OCI-LY7 (cell line): ENCODE data around the gene BECN2. TPM values are rescaled to one million over a fixed set of nuclear protein-coding genes. Genes with fewer than 3 reads are reported as not detected.

Experiments used
- BruUV-seq: library from RNA; stranded (reverse); fragments of 400-500 nt; replicated peaks from 2 replicates; lab custom pipeline; 2021; lab: Mats Ljungman, UMichigan
- CTCF ChIA-PET: fragments of 300-600 bp; sonication (Branson Sonifier 250); formaldehyde crosslinking; loops from one replicate; lab custom pipeline; 2022; ENCODE audit warnings: antibody characterized with exemption; ENCODE audit not compliant: unreplicated experiment; lab: Charles Lee
- POLR2A ChIA-PET: fragments of 300-600 bp; sonication (Branson Sonifier 250); formaldehyde crosslinking; loops from one replicate; lab custom pipeline; 2022; ENCODE audit warnings: antibody characterized with exemption; lab: Charles Lee
- DNase-seq: peaks from one replicate; pipeline ENCODE4 v3.0.0-alpha.2; 2015; ENCODE audit warnings: low spot score
- H2AFZ ChIP-seq: fragments of 200-600 bp; sonication (generic), shearing (Covaris generic); 2 replicates; pipeline ENCODE4 v1.6.1; 2014; ENCODE audit warnings: mild to moderate bottlenecking, antibody characterized with exemption, low read length, moderate library complexity
- H3K27ac ChIP-seq: fragments of 200-600 bp; sonication (generic); 2 replicates; pipeline ENCODE4 v1.5.1; 2014; ENCODE audit warnings: mixed run types, low read depth, mild to moderate bottlenecking, moderate library complexity, low read length, inconsistent platforms; ENCODE audit not compliant: poor library complexity, severe bottlenecking
- H3K36me3 ChIP-seq: fragments of 200-600 bp; sonication (generic); 2 replicates; pipeline ENCODE4 v1.6.1; 2014; ENCODE audit warnings: mild to moderate bottlenecking, antibody characterized with exemption, low read length, moderate library complexity, mixed read lengths; ENCODE audit not compliant: insufficient read depth
- H3K4me1 ChIP-seq: fragments of 200-600 bp; sonication (generic); 2 replicates; pipeline ENCODE4 v1.5.1; 2014; ENCODE audit warnings: mild to moderate bottlenecking, low read length; ENCODE audit not compliant: insufficient read depth, poor library complexity, severe bottlenecking
- H3K4me2 ChIP-seq: fragments of 200-600 bp; sonication (generic); 2 replicates; pipeline ENCODE4 v1.6.1; 2014; ENCODE audit warnings: mild to moderate bottlenecking, low read length
- H3K4me3 ChIP-seq: fragments of 200-600 bp; sonication (generic); 2 replicates; pipeline ENCODE4 v1.5.1; 2014; ENCODE audit warnings: mild to moderate bottlenecking, low read depth, low read length; ENCODE audit not compliant: poor library complexity, severe bottlenecking
- H3K79me2 ChIP-seq: fragments of 200-600 bp; sonication (generic); 2 replicates; pipeline ENCODE4 v1.6.1; 2016; ENCODE audit warnings: low read depth, mild to moderate bottlenecking, low read length, moderate library complexity, mixed read lengths; ENCODE audit not compliant: insufficient read depth
- H3K9me2 ChIP-seq: fragments of 200-600 bp; sonication (generic); 2 replicates; pipeline ENCODE4 v1.6.1; 2016; ENCODE audit warnings: mild to moderate bottlenecking, low read length, mixed read lengths; ENCODE audit not compliant: insufficient read depth
- H3K9me3 ChIP-seq: fragments of 200-600 bp; sonication (generic); 2 replicates; pipeline ENCODE4 v1.6.1; 2014; ENCODE audit warnings: mild to moderate bottlenecking, mixed run types, low read length, mixed read lengths
- H4K20me1 ChIP-seq: fragments of 200-600 bp; sonication (generic); 2 replicates; pipeline ENCODE4 v1.6.1; 2014; ENCODE audit warnings: mild to moderate bottlenecking, antibody characterized with exemption, low read length, moderate library complexity, mixed read lengths; ENCODE audit not compliant: insufficient read depth
- EZH2phosphoT487 ChIP-seq: fragments of 200-600 bp; sonication (generic); IDR thresholded peaks from 2 replicates; pipeline ENCODE4 v1.6.1; 2018; ENCODE audit warnings: low read depth, borderline replicate concordance, mild to moderate bottlenecking, mixed run types, antibody characterized with exemption, low read length, moderate library complexity, mixed read lengths
- intact Hi-C: fragments of 100-400 bp; cut with micrococcal nuclease; formaldehyde crosslinking; loops from one replicate; pipeline ENCODE4 v1.10.0; 2022; ENCODE audit not compliant: unreplicated experiment
- total RNA-seq, 2 experiments: library from RNA; depleted of rRNA in 1 of 2; stranded (reverse); fragments of >200 nt in 1 of 2; shearing (Covaris generic) in 1 of 2; gene quantifications; 2 replicates each; pipeline ENCODE4 v1.2.3, GENCODE V29; 2014 to 2022
- TF ChIP-seq, protein P1 (sequence below): fragments of 200-600 bp; sonication (generic); conservative IDR thresholded peaks from 2 replicates; pipeline ENCODE4 v1.5.1; 2014; ENCODE audit warnings: mild to moderate bottlenecking, antibody characterized with exemption, low read length, moderate library complexity, mixed read lengths

Gene BECN2
- total RNA-seq, 2 experiments from 2014 or later = not detected

DNA sequence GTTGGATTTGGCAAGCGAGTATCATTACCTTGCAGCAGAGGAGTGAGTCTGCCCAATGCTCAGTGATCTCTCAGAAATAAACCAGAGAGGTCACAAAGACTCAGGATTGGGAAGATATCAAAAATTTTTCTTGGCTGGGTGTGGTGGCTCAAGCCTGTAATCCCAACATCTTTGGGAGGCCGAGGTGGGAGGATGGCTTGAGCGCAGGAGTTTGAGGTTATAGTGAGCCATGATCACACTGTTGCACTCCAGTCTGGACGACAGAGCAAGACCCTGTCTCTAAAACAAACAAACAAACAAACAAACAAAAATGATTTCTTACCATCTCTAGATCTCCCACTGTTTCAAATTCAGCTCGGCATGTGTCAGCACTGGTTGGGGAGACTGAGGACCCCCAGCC is 13.3 kb upstream of the BECN2 start:
- CTCF ChIA-PET = no interaction called here
- H3K79me2 ChIP-seq = no peaks in the 10 kb centered on the region
- H3K27ac ChIP-seq = no peak overlapping the region
- no peaks in the 10 kb centered on the region for H3K9me3 ChIP-seq
- no peak overlapping the region for H3K4me3 ChIP-seq
- H3K36me3 ChIP-seq = no peaks in the 10 kb centered on the region
- H3K9me2 ChIP-seq = no peaks in the 10 kb centered on the region
- H2AFZ ChIP-seq = no peak overlapping the region
- DNase-seq = no peak
- intact Hi-C loops = no loop called here
- POLR2A ChIA-PET = no interaction called here
- H3K4me2 ChIP-seq = no peak overlapping the region
- no peaks in the 10 kb centered on the region for H4K20me1 ChIP-seq
- H3K4me1 ChIP-seq = no peaks in the 10 kb centered on the region
- TF ChIP-seq EZH2phosphoT487 = no peak
- TF ChIP-seq, protein P1, sequence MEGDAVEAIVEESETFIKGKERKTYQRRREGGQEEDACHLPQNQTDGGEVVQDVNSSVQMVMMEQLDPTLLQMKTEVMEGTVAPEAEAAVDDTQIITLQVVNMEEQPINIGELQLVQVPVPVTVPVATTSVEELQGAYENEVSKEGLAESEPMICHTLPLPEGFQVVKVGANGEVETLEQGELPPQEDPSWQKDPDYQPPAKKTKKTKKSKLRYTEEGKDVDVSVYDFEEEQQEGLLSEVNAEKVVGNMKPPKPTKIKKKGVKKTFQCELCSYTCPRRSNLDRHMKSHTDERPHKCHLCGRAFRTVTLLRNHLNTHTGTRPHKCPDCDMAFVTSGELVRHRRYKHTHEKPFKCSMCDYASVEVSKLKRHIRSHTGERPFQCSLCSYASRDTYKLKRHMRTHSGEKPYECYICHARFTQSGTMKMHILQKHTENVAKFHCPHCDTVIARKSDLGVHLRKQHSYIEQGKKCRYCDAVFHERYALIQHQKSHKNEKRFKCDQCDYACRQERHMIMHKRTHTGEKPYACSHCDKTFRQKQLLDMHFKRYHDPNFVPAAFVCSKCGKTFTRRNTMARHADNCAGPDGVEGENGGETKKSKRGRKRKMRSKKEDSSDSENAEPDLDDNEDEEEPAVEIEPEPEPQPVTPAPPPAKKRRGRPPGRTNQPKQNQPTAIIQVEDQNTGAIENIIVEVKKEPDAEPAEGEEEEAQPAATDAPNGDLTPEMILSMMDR = no peak
- BruUV-seq = no TSS peak

DNA sequence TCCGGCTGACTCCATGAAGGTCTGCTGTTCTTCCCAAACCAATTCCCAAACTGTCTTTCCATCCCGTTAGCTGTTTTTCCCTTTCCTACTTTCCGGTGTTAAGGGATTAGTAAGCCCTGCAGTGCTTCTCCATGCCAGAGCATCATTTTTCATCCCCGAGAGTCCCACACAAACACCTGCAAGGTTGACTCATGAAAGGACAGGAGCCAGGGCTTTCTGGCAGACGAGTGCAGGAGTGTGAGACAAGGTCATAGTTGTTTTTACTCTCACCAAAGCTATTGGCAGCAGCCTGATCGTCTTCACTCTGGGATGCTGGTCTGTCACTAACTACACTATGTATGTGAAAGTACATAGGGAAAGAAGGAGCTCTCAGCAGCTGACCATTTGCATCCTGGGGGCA is 10.2 kb upstream of the BECN2 start:
- Histone ChIP-seq H3K4me3 (no peak overlapping the region), H3K79me2 (no peaks in the 10 kb centered on the region), H4K20me1 (no peaks in the 10 kb centered on the region), H3K4me1 (no peaks in the 10 kb centered on the region), H3K9me2 (no peaks in the 10 kb centered on the region), H3K4me2 (no peak overlapping the region), H3K36me3 (no peaks in the 10 kb centered on the region), H3K27ac (no peak overlapping the region), H3K9me3 (no peaks in the 10 kb centered on the region), H2AFZ (no peak overlapping the region)
- POLR2A ChIA-PET = interaction anchor here (0.6 kb wide), 1 partner anchor 1281 kb away, joined by 3 read pairs; no protein-coding TSS in a partner anchor
- CTCF ChIA-PET = no interaction called here
- BruUV-seq = no TSS peak
- intact Hi-C loops = no loop called here
- DNase-seq = no peak
- TF ChIP-seq, protein P1 = no peak

DNA sequence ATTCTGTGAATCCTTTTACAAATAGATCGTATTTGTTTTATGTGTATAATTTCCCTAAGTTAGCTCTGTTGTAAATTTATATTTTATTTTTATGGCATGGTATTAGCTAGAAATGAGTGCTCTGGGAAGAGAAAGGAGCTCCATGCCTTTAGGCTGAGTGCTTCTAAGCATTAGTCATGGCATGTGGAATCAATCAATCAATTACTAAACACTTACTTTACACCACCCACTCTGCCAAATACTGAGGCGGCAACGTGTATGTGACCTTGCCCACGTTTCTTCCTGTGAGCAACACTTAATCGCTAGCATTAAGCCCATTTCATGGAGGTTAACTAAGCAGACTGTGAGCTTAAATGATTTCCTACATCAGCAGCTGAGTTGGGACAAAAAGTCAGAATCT is 7.2 kb upstream of the BECN2 start:
- Histone ChIP-seq H3K4me1 (no peaks in the 10 kb centered on the region), H3K4me3 (no peak overlapping the region), H3K36me3 (no peaks in the 10 kb centered on the region), H3K9me2 (no peaks in the 10 kb centered on the region), H3K4me2 (no peak overlapping the region), H3K9me3 (no peaks in the 10 kb centered on the region), H4K20me1 (no peaks in the 10 kb centered on the region), H2AFZ (no peak overlapping the region), H3K27ac (no peak overlapping the region), H3K79me2 (no peaks in the 10 kb centered on the region)
- no peak for TF ChIP-seq EZH2phosphoT487
- TF ChIP-seq, protein P1 = no peak
- DNase-seq = no peak
- intact Hi-C loops = no loop called here
- CTCF ChIA-PET = no interaction called here
- no TSS peak for BruUV-seq
- POLR2A ChIA-PET = interaction anchor here (0.8 kb wide), 1 partner anchor 23 kb away, joined by 3 read pairs; no protein-coding TSS in a partner anchor
